Measurements from ENCODE around the gene CD59. TPM values are rescaled to one million over a fixed set of nuclear protein-coding genes. Genes with fewer than 3 reads are reported as not detected.

Gene CD59
- total RNA-seq, 1 experiment from 2014 or later, result 1,281 TPM

DNA sequence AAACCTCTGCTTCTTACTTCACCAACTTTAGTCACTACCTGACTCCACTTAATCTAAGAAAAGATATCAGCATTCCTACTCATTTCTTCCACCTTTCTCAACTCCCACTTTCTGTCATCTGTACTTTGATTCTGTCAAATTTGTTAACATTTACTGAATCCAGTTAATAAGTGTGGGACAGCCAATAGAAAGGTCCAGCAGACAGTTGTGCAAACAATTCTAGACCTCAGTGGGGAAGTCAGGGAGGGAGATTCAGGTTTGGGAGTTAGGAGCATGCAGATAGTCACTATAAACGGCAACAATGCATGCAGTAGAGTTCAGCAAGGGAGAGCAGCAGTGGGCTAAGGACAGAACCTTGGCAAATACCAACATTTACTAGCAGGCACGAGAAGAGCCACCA is 34.0 kb upstream of the CD59 start:
- CTCF ChIA-PET, result no interaction called here
- no peak for DNase-seq
- no peak overlapping the region for H3K4me3 Mint-ChIP-seq (ENCODE audit: low read depth, unreplicated experiment)
- BruUV-seq (replicated peaks), result no TSS peak
- intact Hi-C loops (cut with micrococcal nuclease; ENCODE audit: unreplicated experiment), result no loop called here
- no peaks in the 10 kb centered on the region for H3K27me3 Mint-ChIP-seq (ENCODE audit: unreplicated experiment)
- TF ChIP-seq, protein P1, sequence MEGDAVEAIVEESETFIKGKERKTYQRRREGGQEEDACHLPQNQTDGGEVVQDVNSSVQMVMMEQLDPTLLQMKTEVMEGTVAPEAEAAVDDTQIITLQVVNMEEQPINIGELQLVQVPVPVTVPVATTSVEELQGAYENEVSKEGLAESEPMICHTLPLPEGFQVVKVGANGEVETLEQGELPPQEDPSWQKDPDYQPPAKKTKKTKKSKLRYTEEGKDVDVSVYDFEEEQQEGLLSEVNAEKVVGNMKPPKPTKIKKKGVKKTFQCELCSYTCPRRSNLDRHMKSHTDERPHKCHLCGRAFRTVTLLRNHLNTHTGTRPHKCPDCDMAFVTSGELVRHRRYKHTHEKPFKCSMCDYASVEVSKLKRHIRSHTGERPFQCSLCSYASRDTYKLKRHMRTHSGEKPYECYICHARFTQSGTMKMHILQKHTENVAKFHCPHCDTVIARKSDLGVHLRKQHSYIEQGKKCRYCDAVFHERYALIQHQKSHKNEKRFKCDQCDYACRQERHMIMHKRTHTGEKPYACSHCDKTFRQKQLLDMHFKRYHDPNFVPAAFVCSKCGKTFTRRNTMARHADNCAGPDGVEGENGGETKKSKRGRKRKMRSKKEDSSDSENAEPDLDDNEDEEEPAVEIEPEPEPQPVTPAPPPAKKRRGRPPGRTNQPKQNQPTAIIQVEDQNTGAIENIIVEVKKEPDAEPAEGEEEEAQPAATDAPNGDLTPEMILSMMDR (IDR thresholded peaks at IDR 0.05; ENCODE audit: unreplicated experiment), result no peak
- H3K4me1 Mint-ChIP-seq (ENCODE audit: low read depth, unreplicated experiment), result peaks cover 25% of the 10 kb centered on the region
- no peaks in the 10 kb centered on the region for H3K9me3 Mint-ChIP-seq (ENCODE audit: low read depth, unreplicated experiment)
- H3K36me3 Mint-ChIP-seq (ENCODE audit: insufficient read depth, unreplicated experiment), result peaks cover 27% of the 10 kb centered on the region
- H3K27ac Mint-ChIP-seq (ENCODE audit: unreplicated experiment), result no peak overlapping the region

DNA sequence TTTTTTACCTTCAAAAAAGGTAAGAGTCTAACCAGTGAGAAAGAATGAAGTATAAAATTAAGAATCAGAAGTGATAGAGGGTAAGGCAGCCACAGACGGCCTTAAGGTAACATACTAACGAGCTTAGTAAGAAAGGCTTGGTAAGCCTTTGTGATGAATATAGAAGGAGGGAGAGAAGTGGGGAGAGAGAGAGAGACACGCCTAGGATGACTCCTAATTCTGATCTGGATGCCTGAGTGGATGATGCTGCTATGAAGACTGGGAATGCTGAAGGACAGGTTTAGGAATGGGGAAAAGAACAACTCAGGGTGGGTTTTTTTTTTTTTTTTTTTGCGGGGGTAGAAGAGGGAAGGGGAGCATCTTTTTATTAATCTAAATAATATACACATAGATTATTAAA is 33.3 kb upstream of the CD59 start:
- intact Hi-C loops (cut with micrococcal nuclease; ENCODE audit: unreplicated experiment), result no loop called here
- H3K27me3 Mint-ChIP-seq (ENCODE audit: unreplicated experiment), result no peaks in the 10 kb centered on the region
- TF ChIP-seq, protein P1 (IDR thresholded peaks at IDR 0.05; ENCODE audit: unreplicated experiment), result no peak
- BruUV-seq (replicated peaks), result no TSS peak
- no peaks in the 10 kb centered on the region for H3K9me3 Mint-ChIP-seq (ENCODE audit: low read depth, unreplicated experiment)
- no peak for DNase-seq
- H3K27ac Mint-ChIP-seq (ENCODE audit: unreplicated experiment), result no peak overlapping the region
- peaks cover 22% of the 10 kb centered on the region for H3K4me1 Mint-ChIP-seq (ENCODE audit: low read depth, unreplicated experiment)
- peaks cover 22% of the 10 kb centered on the region for H3K36me3 Mint-ChIP-seq (ENCODE audit: insufficient read depth, unreplicated experiment)
- CTCF ChIA-PET, result no interaction called here
- no peak overlapping the region for H3K4me3 Mint-ChIP-seq (ENCODE audit: low read depth, unreplicated experiment)

DNA sequence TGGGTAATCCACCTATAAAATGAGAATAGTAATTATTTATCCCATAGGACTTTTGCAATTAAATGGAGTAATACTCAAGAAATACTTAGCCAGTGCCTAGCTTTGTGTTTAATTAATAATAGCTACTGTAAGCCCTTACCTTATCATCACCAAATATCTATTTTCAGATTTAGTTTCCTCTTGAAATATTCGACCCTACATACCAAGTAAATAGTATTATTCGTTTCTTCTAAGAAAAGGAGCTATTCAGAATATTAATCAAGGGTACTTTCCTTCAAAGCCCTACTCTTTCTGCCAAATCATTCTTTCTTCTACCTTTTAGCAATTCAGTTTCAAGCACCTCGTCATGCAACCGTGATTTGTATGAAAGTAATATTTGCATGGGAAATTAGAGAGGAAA is 31.4 kb upstream of the CD59 start:
- CTCF ChIA-PET, result interaction anchor here (1.0 kb wide), 1 partner anchor 75 kb away, joined by 3 read pairs; no protein-coding TSS in a partner anchor

DNA sequence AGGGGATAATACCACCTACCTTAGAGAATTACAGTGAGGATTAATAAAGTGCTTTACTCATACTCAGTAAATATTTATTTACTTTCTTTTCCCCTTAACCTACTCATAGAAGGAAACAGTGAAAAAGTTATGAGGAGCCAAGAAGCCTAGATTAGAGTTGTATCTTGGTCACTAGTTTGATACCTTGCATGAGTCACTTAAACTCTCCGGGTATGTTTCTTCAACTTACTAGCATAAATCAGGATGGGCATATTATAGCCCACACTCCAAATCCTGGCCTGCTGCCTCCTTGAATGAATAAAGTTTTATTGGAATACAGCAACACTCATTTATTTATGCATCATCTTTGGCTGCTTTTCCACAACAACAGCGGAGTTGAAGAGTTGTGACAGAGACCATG is 29.9 kb upstream of the CD59 start:
- H3K36me3 Mint-ChIP-seq (ENCODE audit: insufficient read depth, unreplicated experiment), result peaks cover 9% of the 10 kb centered on the region
- H3K27ac Mint-ChIP-seq (ENCODE audit: unreplicated experiment), result no peak overlapping the region
- H3K4me3 Mint-ChIP-seq (ENCODE audit: low read depth, unreplicated experiment), result no peak overlapping the region
- H3K27me3 Mint-ChIP-seq (ENCODE audit: unreplicated experiment), result no peaks in the 10 kb centered on the region
- TF ChIP-seq, protein P1 (IDR thresholded peaks at IDR 0.05; ENCODE audit: unreplicated experiment), result no peak
- intact Hi-C loops (cut with micrococcal nuclease; ENCODE audit: unreplicated experiment), result no loop called here
- CTCF ChIA-PET, result interaction anchor here (0.7 kb wide), 1 partner anchor 348 kb away, joined by 5 read pairs; no protein-coding TSS in a partner anchor
- DNase-seq, result no peak
- H3K9me3 Mint-ChIP-seq (ENCODE audit: low read depth, unreplicated experiment), result no peaks in the 10 kb centered on the region
- no TSS peak for BruUV-seq (replicated peaks)
- peaks cover 8% of the 10 kb centered on the region for H3K4me1 Mint-ChIP-seq (ENCODE audit: low read depth, unreplicated experiment)

More for the DNA sequence above, 31.4 kb upstream of the CD59 start:
- no peak overlapping the region for H3K27ac Mint-ChIP-seq (ENCODE audit: unreplicated experiment)
- no TSS peak for BruUV-seq (replicated peaks)
- H3K4me1 Mint-ChIP-seq (ENCODE audit: low read depth, unreplicated experiment), result peaks cover 15% of the 10 kb centered on the region
- peaks cover 9% of the 10 kb centered on the region for H3K36me3 Mint-ChIP-seq (ENCODE audit: insufficient read depth, unreplicated experiment)
- no peaks in the 10 kb centered on the region for H3K9me3 Mint-ChIP-seq (ENCODE audit: low read depth, unreplicated experiment)
- no peak for DNase-seq
- intact Hi-C loops (cut with micrococcal nuclease; ENCODE audit: unreplicated experiment), result no loop called here
- TF ChIP-seq, protein P1 (IDR thresholded peaks at IDR 0.05; ENCODE audit: unreplicated experiment), result no peak
- no peak overlapping the region for H3K4me3 Mint-ChIP-seq (ENCODE audit: low read depth, unreplicated experiment)
- H3K27me3 Mint-ChIP-seq (ENCODE audit: unreplicated experiment), result no peaks in the 10 kb centered on the region
